Measurements from ENCODE around the gene SGTA. TPM values are rescaled to one million over a fixed set of nuclear protein-coding genes. Genes with fewer than 3 reads are reported as not detected.
"Not testable (repeated sequence)": the region's sequence is repeated elsewhere in the genome, so short reads cannot be mapped to it uniquely, and the experiment has no call there.

SGTA gene
- total and polyA plus RNA-seq, 2 experiments from 2014 or later: 71.6 to 102 TPM

- Mint-ChIP-seq H3K4me1 (peaks cover 10% of the 10 kb centered on the region; the same call in 1 of the 3 replicates), H3K36me3 (ENCODE audit: low read depth) (peaks cover 70% of the 10 kb centered on the region), H3K27me3 (ENCODE audit: insufficient read depth, low read depth, poor library complexity) (peaks cover 16% of the 10 kb centered on the region)
- H3K4me3 ChIP-seq; ATAC-seq; H3K27ac Mint-ChIP-seq; H2AFZ ChIP-seq; H3K4me3 Mint-ChIP-seq; H3K27ac ChIP-seq (ENCODE audit: low read depth); H3K9me3 Mint-ChIP-seq; DNase-seq (ENCODE audit: low spot score); H3K4me2 ChIP-seq; H3K9me2 ChIP-seq (ENCODE audit: insufficient read depth); H3F3A ChIP-seq (replicated peaks; ENCODE audit: low read depth); H3K4me1 ChIP-seq (ENCODE audit: insufficient read depth); H3K27me3 ChIP-seq (ENCODE audit: insufficient read depth): not testable (repeated sequence)
- H3K36me3 ChIP-seq (ENCODE audit: insufficient read depth): peaks cover 11% of the 10 kb centered on the region
- H3K79me2 ChIP-seq (replicated peaks; ENCODE audit: insufficient read depth): peaks cover 31% of the 10 kb centered on the region
- H4K20me1 ChIP-seq (replicated peaks; ENCODE audit: insufficient read depth): peaks cover 17% of the 10 kb centered on the region; the same call in 1 of the 2 replicates
Observed at GRCh38 chr19:2792666-2793065, 9.6 kb upstream of the SGTA start.

DNA sequence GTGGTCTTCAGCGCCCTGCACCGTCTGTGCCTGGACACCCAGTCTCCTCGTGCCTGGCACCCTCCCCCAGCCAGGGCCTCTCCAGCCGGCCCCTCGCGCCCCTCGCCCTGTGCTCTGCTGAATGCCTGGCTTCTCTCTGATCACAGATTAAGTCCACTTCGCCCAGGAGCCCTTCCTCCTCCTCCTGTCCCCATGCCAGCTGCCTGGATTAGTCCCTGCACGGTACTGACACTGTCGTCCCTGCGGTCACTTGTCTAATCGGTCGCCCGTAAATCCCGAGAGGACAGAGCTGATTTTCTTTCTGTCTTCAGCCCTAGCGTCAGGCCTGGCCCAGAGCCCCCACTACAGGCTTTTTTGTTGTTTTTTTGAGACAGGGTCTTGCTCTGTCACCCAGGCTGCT is 8.8 kb upstream of the SGTA start:
- Histone ChIP-seq H3K4me3 (no peak overlapping the region), H3K9me2 (ENCODE audit: insufficient read depth) (no peaks in the 10 kb centered on the region), H3K4me2 (no peak overlapping the region), H4K20me1 (replicated peaks; ENCODE audit: insufficient read depth) (peaks cover 17% of the 10 kb centered on the region; the same call in 1 of the 2 replicates), H3K27ac (ENCODE audit: low read depth) (no peak overlapping the region), H2AFZ (no peak overlapping the region), H3K4me1 (ENCODE audit: insufficient read depth) (peaks cover 4% of the 10 kb centered on the region; the same call in 1 of the 2 replicates), H3K36me3 (ENCODE audit: insufficient read depth) (peaks cover 11% of the 10 kb centered on the region), H3K79me2 (replicated peaks; ENCODE audit: insufficient read depth) (peaks cover 37% of the 10 kb centered on the region), H3K27me3 (ENCODE audit: insufficient read depth) (no peaks in the 10 kb centered on the region), H3F3A (replicated peaks; ENCODE audit: low read depth) (no peaks in the 10 kb centered on the region)
- Mint-ChIP-seq H3K9me3 (no peaks in the 10 kb centered on the region), H3K4me1 (peaks cover 17% of the 10 kb centered on the region; the same call in 2 of the 3 replicates), H3K36me3 (ENCODE audit: low read depth) (peaks cover 69% of the 10 kb centered on the region), H3K27ac (no peak overlapping the region), H3K4me3 (no peak overlapping the region), H3K27me3 (ENCODE audit: insufficient read depth, low read depth, poor library complexity) (peaks cover 14% of the 10 kb centered on the region)
- ATAC-seq (no peak), DNase-seq (ENCODE audit: low spot score) (no peak)
- TF ChIP-seq CREB1 (CRISPR knock-in tag; IDR thresholded peaks at IDR 0.05; ENCODE audit: low read depth): no peak
- TF ChIP-seq STAT1 (IDR thresholded peaks at IDR 0.05; ENCODE audit: unreplicated experiment): no peak
- TF ChIP-seq POLR2AphosphoS5 (IDR thresholded peaks at IDR 0.05; ENCODE audit: low read depth): no peak
- TF ChIP-seq ETS1 (IDR thresholded peaks at IDR 0.05): no peak
- no peak for TF ChIP-seq EZH2 (IDR thresholded peaks at IDR 0.05; ENCODE audit: low read depth, unreplicated experiment)
- TF ChIP-seq CTCF (conservative IDR thresholded peaks at IDR 0.05; ENCODE audit: low read depth in 2 of 2): no peak
- no peak for TF ChIP-seq ZNF331 (CRISPR knock-in tag; IDR thresholded peaks at IDR 0.05; ENCODE audit: low read depth)
- TF ChIP-seq JUNB (IDR thresholded peaks at IDR 0.05; ENCODE audit: unreplicated experiment): no peak
- TF ChIP-seq NANOG (IDR thresholded peaks at IDR 0.05; ENCODE audit: borderline replicate concordance): no peak
- no peak for TF ChIP-seq ZNF114 (CRISPR knock-in tag; IDR thresholded peaks at IDR 0.05)
- TF ChIP-seq ZNF462 (CRISPR knock-in tag; IDR thresholded peaks at IDR 0.05): no peak
- no peak for TF ChIP-seq EZH2phosphoT487 (IDR thresholded peaks at IDR 0.05; ENCODE audit: unreplicated experiment)
